Thymus (tissue), 11 donors: ENCODE results near the gene AOX1. TPM values are rescaled to one million over a fixed set of nuclear protein-coding genes. Genes with fewer than 3 reads are reported as not detected.
"Not testable (repeated sequence)": the region's sequence is repeated elsewhere in the genome, so short reads cannot be mapped to it uniquely, and the experiment has no call there.

ENCODE experiments used
- DNase-seq, 9 donors: peaks; one replicate each; pipeline ENCODE4 v3.0.0-alpha.2; 2013; ENCODE audit warnings: low spot score in 9 of 9, low read depth in 6 of 9, missing footprints in 1 of 9
- H3K27ac ChIP-seq, 2 donors: one replicate each; pipeline ENCODE4 v1.5.1; 2013; ENCODE audit warnings: control low read depth in 1 of 2, low read depth in 1 of 2, low read length in 1 of 2, mild to moderate bottlenecking in 1 of 2, moderate library complexity in 1 of 2
- H3K27me3 ChIP-seq, 2 donors: one replicate each; pipeline ENCODE4 v1.5.1; 2013; ENCODE audit warnings: low read length in 1 of 2; ENCODE audit not compliant: control insufficient read depth in 2 of 2, insufficient read depth in 1 of 2
- H3K36me3 ChIP-seq, 2 donors: one replicate each; pipeline ENCODE4 v1.5.1; 2013; ENCODE audit warnings: low read length in 1 of 2, mild to moderate bottlenecking in 1 of 2, moderate library complexity in 1 of 2; ENCODE audit not compliant: control insufficient read depth in 2 of 2, insufficient read depth in 2 of 2
- H3K4me1 ChIP-seq, 2 donors: one replicate each; pipeline ENCODE4 v1.5.1; 2013; ENCODE audit warnings: low read length in 2 of 2; ENCODE audit not compliant: control insufficient read depth in 2 of 2, insufficient read depth in 2 of 2
- H3K4me3 ChIP-seq, 2 donors: one replicate each; pipeline ENCODE4 v1.5.1; 2013; ENCODE audit warnings: low read length in 2 of 2, control low read depth in 1 of 2, mild to moderate bottlenecking in 1 of 2
- H3K9me3 ChIP-seq, 2 donors: one replicate each; pipeline ENCODE4 v1.5.1; 2013; ENCODE audit warnings: low read length in 1 of 2, mild to moderate bottlenecking in 1 of 2; ENCODE audit not compliant: control insufficient read depth in 2 of 2, insufficient read depth in 1 of 2
- WGBS: extraction: QIAGEN DNeasy Blood & Tissue Kit; methylation state at CpG from one replicate; pipeline ENCODE4 v1.1.7; 2013; 5-methylcytosine and 5-hydroxymethylcytosine counted together
- polyA plus RNA-seq: library from polyadenylated mRNA; stranded (reverse); fragments of 200-250 nt; gene quantifications from one replicate; pipeline ENCODE4 v1.2.3, GENCODE V29; 2013
- total RNA-seq: library from RNA; stranded (reverse); fragments of 120-200 nt; gene quantifications from one replicate; pipeline ENCODE4 v1.2.4, GENCODE V29; 2013
- donor health status: healthy.

AOX1 gene
- total and polyA plus RNA-seq, 2 donors, result 0.42 to 10.7 TPM

DNA sequence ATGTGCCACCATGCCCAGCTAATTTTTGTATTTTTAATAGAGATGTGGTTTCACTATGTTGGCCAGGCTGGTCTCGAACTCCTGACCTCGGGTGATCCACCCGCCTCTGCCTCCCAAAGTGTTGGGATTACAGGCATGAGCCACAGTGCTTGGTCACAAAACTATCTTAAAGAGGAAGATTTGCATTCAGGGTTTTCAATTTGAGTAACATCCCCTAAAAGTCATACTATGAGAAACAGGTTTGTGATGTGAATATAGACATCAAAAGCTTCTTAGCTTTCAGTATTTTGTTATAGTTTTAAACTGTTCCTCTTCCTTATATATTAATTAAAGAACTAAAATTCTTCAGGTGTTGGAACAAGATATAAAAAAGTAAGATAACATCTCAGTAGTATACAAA, 24.4 kb downstream of the AOX1 start:
- WGBS, result 95% methylated on average over 3 of the region's 3 CpGs
- H3K27me3 ChIP-seq, H3K4me3 ChIP-seq, H3K9me3 ChIP-seq, H3K4me1 ChIP-seq, DNase-seq, H3K27ac ChIP-seq, H3K36me3 ChIP-seq: not testable (repeated sequence)

DNA sequence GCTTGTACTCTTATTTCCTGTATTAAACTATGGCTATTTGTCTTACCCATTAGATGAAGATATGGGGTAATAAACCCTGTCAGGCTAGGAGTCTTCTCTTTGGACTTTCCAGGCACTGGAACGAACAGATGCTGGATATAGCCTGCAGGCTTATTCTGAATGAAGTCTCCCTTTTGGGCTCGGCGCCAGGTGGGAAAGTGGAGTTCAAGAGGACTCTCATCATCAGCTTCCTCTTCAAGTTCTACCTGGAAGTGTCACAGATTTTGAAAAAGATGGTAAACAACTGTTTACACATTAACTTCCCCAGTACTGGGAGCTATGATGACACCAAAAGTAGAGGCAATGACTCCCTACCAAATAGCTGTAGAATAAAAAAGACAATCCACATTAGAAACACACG, 27.9 kb downstream of the AOX1 start:
- Histone ChIP-seq H3K9me3 (no peaks in the 10 kb centered on the region), H3K36me3 (no peaks in the 10 kb centered on the region), H3K4me3 (no peak overlapping the region), H3K4me1 (peaks cover 3 to 14% of the 10 kb centered on the region in 2 donors), H3K27ac (no peak overlapping the region), H3K27me3 (no peaks in the 10 kb centered on the region)
- no peak for DNase-seq
- WGBS, result 94% methylated on average over 4 of the region's 4 CpGs

GRCh38 chr2:200614249-200614648, 28.4 kb downstream of the AOX1 start:
- 96% methylated on average over 2 of the region's 2 CpGs for WGBS
- no peak overlapping the region for H3K27ac ChIP-seq

DNA sequence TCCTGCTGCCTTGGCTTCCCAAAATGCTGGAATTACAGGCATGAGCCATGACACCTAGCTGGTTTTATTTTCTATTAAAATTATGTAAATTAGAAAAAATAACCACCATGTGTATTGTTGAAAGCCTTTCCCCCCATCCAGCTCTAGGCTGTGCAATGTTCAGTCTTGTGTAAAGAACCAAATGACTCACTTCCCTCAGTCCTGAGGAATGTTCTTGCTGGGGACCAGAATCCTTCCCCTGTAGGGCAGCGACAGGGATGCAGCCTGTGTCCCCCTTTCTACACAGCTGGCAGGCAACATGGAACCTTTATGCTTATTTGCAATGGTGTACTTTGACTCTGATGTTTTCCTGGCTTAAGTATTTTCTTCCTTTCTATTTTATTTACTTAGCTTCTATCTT, 29.4 kb downstream of the AOX1 start:
- Histone ChIP-seq H3K4me3 (no peak overlapping the region), H3K27me3 (no peaks in the 10 kb centered on the region), H3K27ac (no peak overlapping the region), H3K36me3 (no peaks in the 10 kb centered on the region), H3K9me3 (no peaks in the 10 kb centered on the region), H3K4me1 (peaks cover 7 to 22% of the 10 kb centered on the region in 2 donors)
- no peak for DNase-seq
- WGBS, result 95% methylated on average over 1 of the region's 1 CpG

More at GRCh38 chr2:200614249-200614648, 28.4 kb downstream of the AOX1 start:
- DNase-seq, result no peak
- Histone ChIP-seq H3K4me3 (no peak overlapping the region), H3K9me3 (no peaks in the 10 kb centered on the region), H3K36me3 (no peaks in the 10 kb centered on the region), H3K27me3 (no peaks in the 10 kb centered on the region), H3K4me1 (peaks cover 4 to 19% of the 10 kb centered on the region in 2 donors)

DNA sequence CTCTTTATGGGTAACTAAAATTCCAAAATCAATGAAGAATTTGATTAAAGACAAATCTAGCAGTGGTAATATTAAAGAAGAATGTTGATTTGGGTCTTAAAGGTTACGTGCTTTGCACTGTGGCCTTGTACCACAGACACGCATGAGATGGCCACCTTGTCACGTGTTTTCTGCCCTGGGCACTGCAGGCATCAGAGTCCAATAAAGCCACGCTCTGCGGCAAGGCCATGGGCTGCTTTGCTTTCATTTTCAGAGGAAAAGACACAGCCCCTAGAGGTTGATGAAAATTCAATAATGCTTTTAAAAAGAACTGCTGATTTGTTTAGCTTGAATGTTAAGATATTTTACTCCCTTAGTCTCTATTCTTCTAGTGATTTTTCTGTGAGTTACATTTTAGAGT, 30.4 kb downstream of the AOX1 start:
- H3K27me3 ChIP-seq, result no peaks in the 10 kb centered on the region
- no peak overlapping the region for H3K27ac ChIP-seq
- DNase-seq, result no peak
- H3K9me3 ChIP-seq, result no peaks in the 10 kb centered on the region
- peaks cover 7 to 22% of the 10 kb centered on the region in 2 donors for H3K4me1 ChIP-seq
- WGBS, result 86% methylated on average over 5 of the region's 5 CpGs
- no peaks in the 10 kb centered on the region for H3K36me3 ChIP-seq
- no peak overlapping the region for H3K4me3 ChIP-seq

DNA sequence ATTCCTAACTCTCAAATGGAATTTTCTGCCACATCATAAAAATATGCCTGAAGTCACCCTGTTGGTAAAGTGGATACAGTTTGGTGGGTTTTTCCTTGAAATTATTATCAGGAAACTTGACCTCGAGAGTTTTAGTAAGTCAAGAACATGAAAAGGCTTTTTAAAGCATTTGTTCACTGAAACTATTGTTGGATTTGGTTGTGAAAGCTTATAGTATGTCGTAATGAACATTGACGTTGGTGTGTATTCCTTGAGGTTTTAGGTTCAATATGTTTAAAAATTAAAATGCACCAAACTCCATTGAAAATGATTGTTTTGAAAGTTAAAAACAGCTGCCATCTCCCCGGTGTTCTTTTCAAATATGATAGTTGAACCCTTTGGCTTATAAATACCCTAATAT, 30.8 kb downstream of the AOX1 start:
- peaks cover 7 to 22% of the 10 kb centered on the region in 2 donors for H3K4me1 ChIP-seq
- no peak for DNase-seq
- no peak overlapping the region for H3K4me3 ChIP-seq
- 95% methylated on average over 4 of the region's 4 CpGs for WGBS
- H3K27me3 ChIP-seq, result no peaks in the 10 kb centered on the region
- no peaks in the 10 kb centered on the region for H3K36me3 ChIP-seq
- H3K27ac ChIP-seq, result no peak overlapping the region
- H3K9me3 ChIP-seq, result no peaks in the 10 kb centered on the region

DNA sequence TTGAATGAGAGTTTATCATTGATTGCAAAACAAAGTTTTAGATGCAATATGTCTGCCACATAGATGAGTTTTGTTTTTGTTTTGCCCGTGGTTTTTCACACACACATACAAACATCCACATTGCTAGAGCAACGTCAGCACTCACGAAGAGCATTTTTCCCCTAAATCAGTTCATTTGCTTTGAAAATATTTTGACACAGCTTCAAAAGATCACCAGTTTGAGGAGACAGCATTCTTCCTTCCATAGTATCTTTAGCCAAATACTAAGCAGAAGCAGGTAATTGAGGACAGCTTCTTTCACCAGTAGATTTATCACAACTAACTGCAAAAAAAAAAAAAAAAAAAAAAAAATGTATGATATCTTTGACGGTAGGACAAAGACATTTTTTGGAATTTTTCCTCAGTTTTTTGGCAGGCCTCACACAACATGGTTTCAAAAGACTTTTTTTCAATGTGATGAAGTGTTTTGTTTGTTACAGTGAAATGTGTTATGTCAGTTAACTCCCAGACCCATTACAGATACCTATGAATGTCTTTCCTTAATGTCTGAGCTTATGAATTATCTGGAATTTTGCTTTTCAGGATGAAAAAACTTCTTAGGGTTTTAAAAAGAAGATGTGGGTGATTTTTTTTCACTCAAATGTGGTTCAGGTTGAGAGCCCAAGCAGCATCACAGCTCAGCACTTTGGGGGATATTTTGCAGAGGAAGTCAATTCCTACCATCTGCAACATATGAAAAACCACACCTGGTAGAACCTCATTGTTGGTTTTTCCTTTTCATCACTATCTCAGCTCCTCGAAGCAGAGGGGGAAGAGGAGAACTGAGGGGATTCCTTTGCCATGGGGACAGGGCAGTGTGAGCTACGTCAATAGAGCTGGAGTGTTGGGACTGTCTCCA, 31.6 kb downstream of the AOX1 start:
- Histone ChIP-seq H3K9me3 (no peaks in the 10 kb centered on the region), H3K4me3 (no peak overlapping the region), H3K36me3 (no peaks in the 10 kb centered on the region), H3K27me3 (no peaks in the 10 kb centered on the region), H3K4me1 (peaks cover 7 to 22% of the 10 kb centered on the region in 2 donors), H3K27ac (peak overlapping the region; percentile 62 to 74)
- DNase-seq, result peak in 8 of 9 donors; percentile 30 to 77 (median 53)
- 42% methylated on average over 6 of the region's 6 CpGs for WGBS

DNA sequence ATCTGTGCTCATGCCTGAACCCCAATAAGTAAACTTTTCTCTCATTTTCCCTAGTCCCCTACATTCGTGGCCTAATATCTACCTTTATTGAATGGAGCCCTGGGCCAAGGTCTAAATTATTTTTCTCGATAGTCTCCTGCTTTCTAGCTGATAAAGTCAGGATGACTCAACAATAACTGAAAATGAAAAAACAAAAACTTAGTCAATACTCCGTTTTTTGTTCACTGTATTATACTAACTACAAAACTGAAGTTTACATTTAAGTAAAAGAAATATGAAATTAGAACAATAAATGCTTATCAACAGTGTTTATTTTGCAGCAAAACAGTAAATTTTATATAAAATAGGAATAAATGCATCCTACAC, 32.2 kb downstream of the AOX1 start:
- peak overlapping the region in 1 of 2 donors; percentile 74 for H3K27ac ChIP-seq
- H3K36me3 ChIP-seq, result no peaks in the 10 kb centered on the region
- WGBS, result 58% methylated on average over 3 of the region's 3 CpGs
- no peaks in the 10 kb centered on the region for H3K9me3 ChIP-seq
- no peak overlapping the region for H3K4me3 ChIP-seq
- no peak for DNase-seq
- peaks cover 7 to 25% of the 10 kb centered on the region in 2 donors for H3K4me1 ChIP-seq
- H3K27me3 ChIP-seq, result no peaks in the 10 kb centered on the region

GRCh38 chr2:200618590-200619021, 32.8 kb downstream of the AOX1 start:
- H3K9me3 ChIP-seq, result no peaks in the 10 kb centered on the region
- no peaks in the 10 kb centered on the region for H3K36me3 ChIP-seq
- peak overlapping the region in 1 of 2 donors; percentile 5 for H3K27ac ChIP-seq
- no peak overlapping the region for H3K4me3 ChIP-seq
- peak in 8 of 9 donors; percentile 14 to 80 (median 52) for DNase-seq
- H3K27me3 ChIP-seq, result no peaks in the 10 kb centered on the region
- WGBS, result 4% methylated on average over 3 of the region's 3 CpGs
- H3K4me1 ChIP-seq, result peaks cover 7 to 27% of the 10 kb centered on the region in 2 donors
